PFSK-1 (cell line): ENCODE results near the gene KLHDC7A. TPM values are rescaled to one million over a fixed set of nuclear protein-coding genes. Genes with fewer than 3 reads are reported as not detected.

ENCODE experiments used
- FOXP2 ChIP-seq: optimal IDR thresholded peaks from 2 replicates; pipeline ENCODE3; 2011; ENCODE audit warnings: borderline replicate concordance, control low read depth, inconsistent platforms; ENCODE audit not compliant: insufficient read depth; ENCODE audit errors: extremely low read length, extremely low read depth
- POLR2AphosphoS5 ChIP-seq: IDR thresholded peaks from 2 replicates; pipeline ENCODE4 v1.6.1; 2012; ENCODE audit warnings: low read depth, mild to moderate bottlenecking, control low read depth, low read length, moderate library complexity
- SIN3A ChIP-seq: IDR thresholded peaks from 2 replicates; pipeline ENCODE4 v1.6.1; 2012; ENCODE audit warnings: mild to moderate bottlenecking, low read length, moderate library complexity, borderline replicate concordance; ENCODE audit not compliant: insufficient read depth
- TAF1 ChIP-seq: IDR thresholded peaks from 2 replicates; pipeline ENCODE4 v1.6.1; 2012; ENCODE audit warnings: low read length, control low read depth, borderline replicate concordance; ENCODE audit not compliant: insufficient read depth
- polyA plus RNA-seq: library from polyadenylated mRNA; unstranded; fragments of >200 nt; gene quantifications from one replicate; pipeline ENCODE4 v1.2.1, GENCODE V29; 2012; ENCODE audit warnings: low read depth, missing spikeins; ENCODE audit not compliant: insufficient read length
- TF ChIP-seq, protein P1 (sequence below), 2 experiments: IDR thresholded peaks; 2 replicates each; pipeline versions ENCODE4 v1.6.1 to v1.8.0; 2011 to 2012; ENCODE audit warnings: low read depth in 2 of 2, low read length in 2 of 2, control low read depth in 1 of 2, inconsistent platforms in 1 of 2, mild to moderate bottlenecking in 1 of 2, moderate library complexity in 1 of 2; ENCODE audit not compliant: insufficient read depth in 1 of 2

Gene KLHDC7A
- not detected for polyA plus RNA-seq

DNA sequence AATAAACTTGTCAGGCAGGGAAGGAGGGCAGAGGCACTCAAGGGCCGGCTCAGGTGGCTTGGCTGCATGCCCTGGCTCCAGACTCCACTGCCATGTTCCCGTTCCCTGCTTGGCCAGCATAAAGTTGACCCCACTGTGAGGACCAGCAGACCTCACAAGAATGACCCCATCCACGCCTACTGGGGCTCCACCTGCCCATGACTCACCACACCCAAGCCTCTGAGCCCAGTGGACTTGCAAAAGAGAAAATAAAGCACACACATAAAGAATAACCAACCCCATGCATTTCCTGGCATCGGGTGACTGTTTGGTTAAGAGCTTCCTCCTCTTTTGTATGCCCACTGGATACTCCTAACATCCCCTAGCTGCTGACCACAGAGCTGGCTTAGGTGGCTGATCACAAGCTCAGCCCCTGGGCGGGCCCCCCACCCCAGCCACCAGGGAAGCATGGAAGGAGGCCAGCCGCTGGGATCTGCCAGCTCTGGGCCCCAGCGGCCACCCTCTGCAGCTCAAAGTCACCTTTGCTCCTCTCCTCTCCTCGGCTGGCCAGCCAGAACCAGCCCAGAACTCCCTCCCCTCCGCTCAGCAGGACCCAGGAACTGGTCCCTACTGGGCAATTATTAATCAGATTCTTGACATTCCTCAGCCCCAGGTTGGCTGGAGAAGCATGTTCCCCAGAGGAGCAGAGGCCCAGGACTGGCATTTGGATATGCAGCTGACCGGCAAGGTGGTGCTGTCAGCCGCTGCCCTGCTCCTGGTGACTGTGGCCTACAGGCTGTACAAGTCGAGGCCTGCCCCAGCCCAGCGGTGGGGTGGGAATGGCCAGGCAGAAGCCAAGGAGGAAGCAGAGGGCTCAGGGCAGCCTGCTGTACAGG is at the start of gene KLHDC7A:
KLHDC7A (plus strand) TSS at position 616 of the 875 bp plus-strand sequence; CDS start at position 668, 52 bp downstream.
- TF ChIP-seq, protein P1, sequence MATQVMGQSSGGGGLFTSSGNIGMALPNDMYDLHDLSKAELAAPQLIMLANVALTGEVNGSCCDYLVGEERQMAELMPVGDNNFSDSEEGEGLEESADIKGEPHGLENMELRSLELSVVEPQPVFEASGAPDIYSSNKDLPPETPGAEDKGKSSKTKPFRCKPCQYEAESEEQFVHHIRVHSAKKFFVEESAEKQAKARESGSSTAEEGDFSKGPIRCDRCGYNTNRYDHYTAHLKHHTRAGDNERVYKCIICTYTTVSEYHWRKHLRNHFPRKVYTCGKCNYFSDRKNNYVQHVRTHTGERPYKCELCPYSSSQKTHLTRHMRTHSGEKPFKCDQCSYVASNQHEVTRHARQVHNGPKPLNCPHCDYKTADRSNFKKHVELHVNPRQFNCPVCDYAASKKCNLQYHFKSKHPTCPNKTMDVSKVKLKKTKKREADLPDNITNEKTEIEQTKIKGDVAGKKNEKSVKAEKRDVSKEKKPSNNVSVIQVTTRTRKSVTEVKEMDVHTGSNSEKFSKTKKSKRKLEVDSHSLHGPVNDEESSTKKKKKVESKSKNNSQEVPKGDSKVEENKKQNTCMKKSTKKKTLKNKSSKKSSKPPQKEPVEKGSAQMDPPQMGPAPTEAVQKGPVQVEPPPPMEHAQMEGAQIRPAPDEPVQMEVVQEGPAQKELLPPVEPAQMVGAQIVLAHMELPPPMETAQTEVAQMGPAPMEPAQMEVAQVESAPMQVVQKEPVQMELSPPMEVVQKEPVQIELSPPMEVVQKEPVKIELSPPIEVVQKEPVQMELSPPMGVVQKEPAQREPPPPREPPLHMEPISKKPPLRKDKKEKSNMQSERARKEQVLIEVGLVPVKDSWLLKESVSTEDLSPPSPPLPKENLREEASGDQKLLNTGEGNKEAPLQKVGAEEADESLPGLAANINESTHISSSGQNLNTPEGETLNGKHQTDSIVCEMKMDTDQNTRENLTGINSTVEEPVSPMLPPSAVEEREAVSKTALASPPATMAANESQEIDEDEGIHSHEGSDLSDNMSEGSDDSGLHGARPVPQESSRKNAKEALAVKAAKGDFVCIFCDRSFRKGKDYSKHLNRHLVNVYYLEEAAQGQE (IDR thresholded peaks at IDR 0.05; ENCODE audit: insufficient read depth in 1 of 2, low read depth in 2 of 2, low read length in 2 of 2): no peak

DNA sequence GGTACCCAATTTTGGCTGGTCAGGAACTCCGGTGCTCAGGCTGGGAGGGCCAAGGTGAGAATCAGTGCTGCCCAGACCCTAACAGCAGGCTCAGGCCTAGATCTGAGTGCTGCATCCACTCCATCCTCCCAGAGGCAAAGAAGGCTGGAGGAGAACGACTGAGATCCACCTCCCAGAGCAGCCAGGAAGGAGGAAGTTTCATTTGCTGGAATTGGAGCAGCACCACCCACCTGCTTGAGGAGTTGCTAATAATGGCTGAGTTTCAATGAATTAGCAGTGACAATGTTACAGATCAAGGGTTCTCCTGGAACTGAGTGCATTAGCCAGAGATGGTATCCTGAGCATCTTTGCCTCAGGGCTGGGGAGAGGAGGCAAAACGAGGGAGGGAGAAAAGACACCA is 46.7 kb upstream of the KLHDC7A start:
- TF ChIP-seq, protein P1 (IDR thresholded peaks at IDR 0.05; ENCODE audit: insufficient read depth in 1 of 2, low read depth in 2 of 2, low read length in 2 of 2): no peak
- TF ChIP-seq FOXP2 (no peak), TAF1 (no peak), SIN3A (no peak)

DNA sequence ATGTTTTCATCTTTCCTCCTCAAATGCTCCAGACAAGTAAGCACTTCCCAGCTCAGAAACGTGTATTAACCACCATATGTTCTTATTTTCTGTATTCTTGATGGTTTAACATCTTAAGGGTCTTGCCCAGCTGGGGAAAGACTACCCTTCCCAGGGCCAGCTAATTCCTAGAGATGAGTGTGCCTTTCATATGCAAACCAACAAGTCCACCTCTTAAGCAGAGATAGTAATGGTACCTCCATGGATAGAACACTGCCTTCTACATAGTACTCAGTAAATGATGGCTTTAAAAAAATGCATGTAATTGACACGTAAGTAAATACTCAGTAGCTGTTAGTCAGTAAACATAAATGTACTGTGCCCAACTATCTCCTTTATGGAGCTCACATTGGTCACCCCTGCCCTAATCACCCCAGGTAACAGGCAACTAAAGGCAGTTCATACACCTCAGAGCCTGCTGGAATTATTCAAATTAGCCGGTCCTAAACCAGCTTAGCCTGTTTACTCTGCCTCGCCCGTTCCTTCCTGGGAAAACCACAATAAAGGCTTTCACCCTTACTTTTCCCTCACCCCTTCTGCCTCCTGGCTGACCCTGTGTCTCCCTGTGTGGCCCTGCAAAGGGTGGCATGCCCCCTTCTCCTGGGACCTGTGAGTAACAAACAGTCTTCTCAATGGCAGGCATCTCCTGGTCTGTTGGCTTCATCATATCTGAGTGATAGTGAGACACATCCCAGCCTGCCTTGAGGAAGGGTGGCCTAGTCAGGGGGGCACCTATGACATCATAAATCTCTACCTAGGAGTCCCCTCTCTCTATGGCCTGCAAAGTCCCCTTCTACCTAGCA is 40.1 kb upstream of the KLHDC7A start:
- TF ChIP-seq FOXP2 (no peak), SIN3A (no peak), POLR2AphosphoS5 (no peak), TAF1 (no peak)
- TF ChIP-seq, protein P1 (IDR thresholded peaks at IDR 0.05; ENCODE audit: insufficient read depth in 1 of 2, low read depth in 2 of 2, low read length in 2 of 2): no peak

DNA sequence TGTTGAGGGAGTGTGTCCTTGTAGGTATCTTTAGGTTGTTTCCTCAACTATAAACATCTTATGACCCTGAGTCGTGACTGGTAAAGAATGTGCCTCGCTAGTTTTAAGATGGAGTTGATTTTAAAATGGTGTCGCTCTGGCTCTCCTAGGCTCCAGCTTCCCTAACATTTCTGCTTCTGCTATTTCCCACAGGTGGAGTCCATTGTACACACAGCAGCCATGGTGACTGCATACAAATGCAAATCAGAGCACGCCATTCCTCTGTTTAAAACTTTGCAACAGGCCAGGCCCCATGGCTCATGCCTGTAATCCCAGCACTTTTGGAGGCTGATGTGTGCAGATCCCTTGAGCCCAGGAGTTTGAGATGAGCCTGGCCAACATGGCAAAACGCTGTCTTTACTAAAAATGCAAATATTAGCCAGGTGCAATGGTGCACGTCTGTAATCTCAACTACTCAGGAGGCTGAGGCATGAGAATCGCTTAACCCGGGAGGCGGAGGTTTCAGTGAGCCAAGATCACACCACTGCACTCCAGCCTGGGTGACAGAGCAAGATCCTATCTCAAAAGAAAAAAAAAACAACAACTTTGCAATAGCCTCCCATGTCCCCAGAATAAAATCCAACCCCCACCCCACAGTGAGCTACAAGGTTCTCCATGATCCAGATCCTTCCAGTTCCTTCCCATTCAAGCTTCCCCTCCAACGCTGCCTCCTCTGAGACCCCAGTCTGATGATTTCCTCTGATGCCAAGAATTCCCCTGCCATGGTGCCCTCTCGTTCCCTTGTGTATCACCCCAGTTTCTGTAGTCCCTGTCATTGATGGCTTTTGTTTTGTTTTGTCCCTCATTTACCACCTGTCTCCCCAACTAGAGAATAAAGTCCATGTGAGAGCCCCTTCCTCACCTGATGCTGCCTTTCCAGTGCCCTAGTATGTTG is 36.9 kb upstream of the KLHDC7A start:
- TF ChIP-seq POLR2AphosphoS5: no peak
- TF ChIP-seq TAF1: no peak
- TF ChIP-seq, protein P1 (IDR thresholded peaks at IDR 0.05; ENCODE audit: insufficient read depth in 1 of 2, low read depth in 2 of 2, low read length in 2 of 2): no peak
- no peak for TF ChIP-seq SIN3A
- TF ChIP-seq FOXP2: no peak
